BLaER1 treated with 17β-estradiol and CSF1 and Interleukin-3, amounts not matched to agents 10 nM and 100 nM (cell line): ENCODE results near the gene PPP1R17.

Source experiments
- H3K27ac ChIP-seq, 11 experiments: shearing (Covaris generic); formaldehyde crosslinking; 2 replicates each; pipeline ENCODE4 v1.8.1; 2022
- H3K27me3 ChIP-seq, 11 experiments: shearing (Covaris generic); formaldehyde crosslinking; 2 replicates each; pipeline ENCODE4 v1.8.1; 2022
- H3K36me3 ChIP-seq, 11 experiments: shearing (Covaris generic); formaldehyde crosslinking; 2 replicates each; pipeline ENCODE4 v1.8.1; 2022
- H3K4me1 ChIP-seq, 10 experiments: shearing (Covaris generic); formaldehyde crosslinking; 2 replicates each; pipeline ENCODE4 v1.8.1; 2022
- H3K4me2 ChIP-seq, 11 experiments: shearing (Covaris generic); formaldehyde crosslinking; 2 replicates each; pipeline ENCODE4 v1.8.1; 2022
- H3K4me3 ChIP-seq, 10 experiments: shearing (Covaris generic); formaldehyde crosslinking; 2 replicates each; pipeline ENCODE4 v1.8.1; 2022
- H3K9ac ChIP-seq, 11 experiments: shearing (Covaris generic); formaldehyde crosslinking; 2 replicates each; pipeline ENCODE4 v1.8.1; 2022
- H3K9me3 ChIP-seq, 11 experiments: shearing (Covaris generic); formaldehyde crosslinking; replicated peaks in 1 of 11; 2 replicates each; pipeline ENCODE4 v1.8.1; 2022
- H4K20me1 ChIP-seq, 11 experiments: shearing (Covaris generic); formaldehyde crosslinking; 2 replicates each; pipeline ENCODE4 v1.8.1; 2022
- Cebpa-rat ChIP-seq, 11 experiments: shearing (Covaris generic); IDR thresholded peaks; 2 replicates each; pipeline ENCODE4 v1.8.1; 2022

Gene PPP1R17

DNA sequence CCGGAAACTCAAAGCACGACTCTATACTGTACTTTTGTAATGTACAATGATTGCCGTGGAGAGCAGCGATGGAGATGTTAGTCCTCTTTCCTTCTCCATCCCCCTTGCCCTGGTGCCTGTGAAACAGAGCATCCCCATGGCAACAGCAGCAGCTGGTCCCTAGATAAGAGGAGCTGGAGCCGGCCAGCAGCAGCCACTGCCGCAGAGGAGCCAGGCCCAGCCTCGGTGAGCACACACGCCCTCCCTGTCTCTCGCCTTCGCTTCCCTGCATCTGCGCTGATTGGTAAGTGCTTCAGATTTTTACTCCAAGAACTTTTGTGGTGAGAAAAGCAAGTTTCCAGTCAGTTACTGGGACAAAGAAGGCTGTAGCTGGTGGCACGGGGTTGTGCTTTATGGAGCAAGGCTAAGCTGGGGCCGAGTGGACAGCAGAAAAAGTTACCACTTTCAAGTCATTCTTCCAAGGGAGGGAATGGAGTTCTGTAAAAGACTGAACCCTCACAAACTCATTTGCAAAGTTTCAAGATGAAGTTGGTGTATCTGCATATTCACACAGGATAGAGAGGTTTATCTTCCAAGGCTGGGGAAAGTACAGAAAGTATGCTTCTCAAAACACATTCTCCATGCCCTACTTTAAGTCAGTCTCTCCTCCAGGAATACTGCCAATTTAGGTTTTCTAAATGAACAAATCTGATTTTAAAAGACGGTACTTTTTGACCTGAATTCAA lies at the start of gene PPP1R17:
TSS of gene PPP1R17 (plus strand) at position 192 of the 725 bp plus-strand sequence. CDS start 5,227 bp downstream, outside the sequence.
- Histone ChIP-seq H3K4me3 (peak within 1 kb of the TSS in 2 of 10 experiments; percentile 0 to 27; a peak in 2 of 20 replicates), H3K4me1 (peaks cover 0 to 45% (median 22%) of the 10 kb centered on the region in 10 experiments; a peak in 12 of 20 replicates), H3K9ac (peak within 1 kb of the TSS in 4 of 11 experiments; percentile 1 to 59 (median 36); a peak in 4 of 22 replicates), H3K27me3 (no peaks in the 10 kb centered on the region), H3K4me2 (peak within 1 kb of the TSS in 8 of 11 experiments; percentile 21 to 81 (median 70); a peak in 12 of 22 replicates), H3K9me3 (no peaks in the 10 kb centered on the region), H3K36me3 (no peaks in the 10 kb centered on the region), H3K27ac (peak within 1 kb of the TSS in 5 of 11 experiments; percentile 14 to 79 (median 52); a peak in 10 of 22 replicates), H4K20me1 (no peaks in the 10 kb centered on the region)
- TF ChIP-seq Cebpa-rat (IDR thresholded peaks at IDR 0.05), result no peak

- Histone ChIP-seq H3K4me1 (peaks cover 0 to 28% (median 0%) of the 10 kb centered on the region in 10 experiments; a peak in 5 of 20 replicates), H3K27me3 (no peaks in the 10 kb centered on the region), H3K27ac (no peak overlapping the region), H3K4me2 (peak overlapping the region in 3 of 11 experiments; percentile 2 to 59 (median 45); a peak in 4 of 22 replicates), H3K9me3 (no peaks in the 10 kb centered on the region), H3K9ac (no peak overlapping the region), H4K20me1 (no peaks in the 10 kb centered on the region), H3K36me3 (no peaks in the 10 kb centered on the region), H3K4me3 (no peak overlapping the region)
- TF ChIP-seq Cebpa-rat (IDR thresholded peaks at IDR 0.05), result no peak
Observed at GRCh38 chr7:31640381-31640780, 46.6 kb upstream of the PPP1R17 start.

GRCh38 chr7:31642681-31643115 lies 44.3 kb upstream of the PPP1R17 start:
- Histone ChIP-seq H3K9me3 (no peaks in the 10 kb centered on the region), H3K4me2 (peak overlapping the region in 1 of 11 experiments; percentile 55; a peak in 2 of 22 replicates), H3K9ac (no peak overlapping the region), H3K4me3 (no peak overlapping the region), H3K4me1 (peaks cover 0 to 28% (median 0%) of the 10 kb centered on the region in 10 experiments; a peak in 5 of 20 replicates), H3K27me3 (no peaks in the 10 kb centered on the region), H3K27ac (no peak overlapping the region), H3K36me3 (no peaks in the 10 kb centered on the region), H4K20me1 (no peaks in the 10 kb centered on the region)
- no peak for TF ChIP-seq Cebpa-rat (IDR thresholded peaks at IDR 0.05)

GRCh38 chr7:31646942-31647341 lies 40.1 kb upstream of the PPP1R17 start:
- H3K4me1 ChIP-seq, result peaks cover 0 to 18% (median 0%) of the 10 kb centered on the region in 10 experiments; a peak in 5 of 20 replicates
- H3K9me3 ChIP-seq, result no peaks in the 10 kb centered on the region
- H3K4me2 ChIP-seq, result no peak overlapping the region
- H3K27me3 ChIP-seq, result no peaks in the 10 kb centered on the region
- H3K27ac ChIP-seq, result no peak overlapping the region
- H3K4me3 ChIP-seq, result no peak overlapping the region
- H4K20me1 ChIP-seq, result no peaks in the 10 kb centered on the region
- no peak overlapping the region for H3K9ac ChIP-seq
- H3K36me3 ChIP-seq, result no peaks in the 10 kb centered on the region
- TF ChIP-seq Cebpa-rat (IDR thresholded peaks at IDR 0.05), result no peak

DNA sequence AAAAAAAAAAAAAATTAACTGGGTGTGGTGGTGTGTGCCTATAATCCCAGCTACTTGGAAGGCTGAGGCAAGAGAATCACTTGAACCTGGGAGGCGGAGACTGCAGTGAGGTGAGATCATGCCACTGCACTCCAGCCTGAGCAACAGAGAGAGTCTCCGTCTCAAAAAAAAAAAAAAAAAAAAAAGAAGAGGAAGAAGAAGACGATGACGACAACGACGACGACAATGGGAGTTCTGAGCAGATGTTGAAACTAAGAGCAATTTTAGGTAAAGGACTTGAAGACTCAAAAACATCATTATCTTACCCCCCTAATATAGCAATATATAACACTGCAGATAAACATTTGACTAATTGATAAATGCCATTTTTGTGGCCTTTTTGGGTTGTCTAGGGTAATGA lies 39.5 kb upstream of the PPP1R17 start:
- Histone ChIP-seq H3K4me3 (no peak overlapping the region), H4K20me1 (no peaks in the 10 kb centered on the region), H3K36me3 (no peaks in the 10 kb centered on the region), H3K4me2 (no peak overlapping the region), H3K27me3 (no peaks in the 10 kb centered on the region), H3K4me1 (peaks cover 0 to 15% (median 0%) of the 10 kb centered on the region in 10 experiments; a peak in 5 of 20 replicates), H3K9me3 (no peaks in the 10 kb centered on the region), H3K9ac (no peak overlapping the region), H3K27ac (no peak overlapping the region)
- TF ChIP-seq Cebpa-rat (IDR thresholded peaks at IDR 0.05), result no peak

GRCh38 chr7:31648288-31648687 lies 38.7 kb upstream of the PPP1R17 start:
- no peaks in the 10 kb centered on the region for H4K20me1 ChIP-seq
- H3K4me2 ChIP-seq, result no peak overlapping the region
- H3K27ac ChIP-seq, result no peak overlapping the region
- H3K4me1 ChIP-seq, result peaks cover 0 to 15% (median 0%) of the 10 kb centered on the region in 10 experiments; a peak in 4 of 20 replicates
- H3K36me3 ChIP-seq, result no peaks in the 10 kb centered on the region
- H3K27me3 ChIP-seq, result no peaks in the 10 kb centered on the region
- no peak overlapping the region for H3K4me3 ChIP-seq
- no peak overlapping the region for H3K9ac ChIP-seq
- H3K9me3 ChIP-seq, result no peaks in the 10 kb centered on the region
- no peak for TF ChIP-seq Cebpa-rat (IDR thresholded peaks at IDR 0.05)

DNA sequence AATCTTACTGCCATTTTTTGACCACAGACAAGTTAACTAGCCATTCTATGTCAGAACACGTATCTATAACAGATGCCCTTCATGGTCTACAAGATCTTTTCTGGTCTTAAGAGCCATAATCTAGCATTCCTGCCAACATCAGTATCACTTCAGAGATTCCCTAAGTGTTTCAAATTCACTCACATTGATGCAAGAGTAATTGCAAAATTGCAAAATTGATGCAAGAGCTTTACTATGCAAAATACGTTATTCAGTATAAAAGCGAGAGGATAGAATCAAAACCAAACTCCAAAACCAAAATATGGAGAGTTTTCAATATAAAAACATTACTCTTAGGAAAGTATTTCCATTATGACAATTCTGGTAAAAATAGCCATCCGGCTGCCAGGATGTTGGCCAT lies 38.1 kb upstream of the PPP1R17 start:
- Histone ChIP-seq H3K27ac (no peak overlapping the region), H4K20me1 (no peaks in the 10 kb centered on the region), H3K4me2 (no peak overlapping the region), H3K9me3 (no peaks in the 10 kb centered on the region), H3K36me3 (no peaks in the 10 kb centered on the region), H3K4me1 (peaks cover 0 to 15% (median 0%) of the 10 kb centered on the region in 10 experiments; a peak in 4 of 20 replicates), H3K9ac (no peak overlapping the region), H3K27me3 (no peaks in the 10 kb centered on the region), H3K4me3 (no peak overlapping the region)
- no peak for TF ChIP-seq Cebpa-rat (IDR thresholded peaks at IDR 0.05)

- no peak overlapping the region for H3K4me2 ChIP-seq
Observed at GRCh38 chr7:31651234-31652062, 35.6 kb upstream of the PPP1R17 start.

DNA sequence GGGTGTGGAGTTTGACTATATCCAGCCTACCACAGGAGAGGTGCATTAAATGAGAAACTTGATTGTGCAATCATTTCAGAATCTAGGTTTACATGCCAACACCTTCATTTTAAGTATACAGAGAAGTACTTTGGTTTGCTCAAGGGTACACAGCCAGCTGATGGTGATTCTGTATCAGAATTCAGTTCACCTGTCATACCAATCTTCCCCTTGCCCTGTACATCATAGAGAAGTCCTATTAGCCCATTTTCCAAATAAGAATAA lies 35.0 kb upstream of the PPP1R17 start:
- no peak overlapping the region for H3K4me2 ChIP-seq
- no peaks in the 10 kb centered on the region for H3K27me3 ChIP-seq
- TF ChIP-seq Cebpa-rat (IDR thresholded peaks at IDR 0.05), result peak in 5 of 11 experiments; percentile 34 to 67 (median 57); a peak in 7 of 22 replicates
- H3K36me3 ChIP-seq, result no peaks in the 10 kb centered on the region
- H3K4me3 ChIP-seq, result no peak overlapping the region
- H3K9me3 ChIP-seq, result no peaks in the 10 kb centered on the region
- H3K27ac ChIP-seq, result no peak overlapping the region
- H4K20me1 ChIP-seq, result no peaks in the 10 kb centered on the region
- H3K4me1 ChIP-seq, result peaks cover 0 to 15% (median 0%) of the 10 kb centered on the region in 10 experiments; a peak in 4 of 20 replicates
- no peak overlapping the region for H3K9ac ChIP-seq

More at GRCh38 chr7:31651234-31652062, 35.6 kb upstream of the PPP1R17 start:
- no peaks in the 10 kb centered on the region for H3K27me3 ChIP-seq
- TF ChIP-seq Cebpa-rat (IDR thresholded peaks at IDR 0.05), result no peak
- no peak overlapping the region for H3K9ac ChIP-seq
- H3K36me3 ChIP-seq, result no peaks in the 10 kb centered on the region
- H4K20me1 ChIP-seq, result no peaks in the 10 kb centered on the region
- no peak overlapping the region for H3K4me3 ChIP-seq
- no peaks in the 10 kb centered on the region for H3K9me3 ChIP-seq
- peaks cover 0 to 15% (median 0%) of the 10 kb centered on the region in 10 experiments; a peak in 4 of 20 replicates for H3K4me1 ChIP-seq
- no peak overlapping the region for H3K27ac ChIP-seq
